ENCODE data around the gene LVRN.
A peak's percentile ranks its signal among the peaks of the same experiment; 100 is the strongest.

Gene LVRN

DNA sequence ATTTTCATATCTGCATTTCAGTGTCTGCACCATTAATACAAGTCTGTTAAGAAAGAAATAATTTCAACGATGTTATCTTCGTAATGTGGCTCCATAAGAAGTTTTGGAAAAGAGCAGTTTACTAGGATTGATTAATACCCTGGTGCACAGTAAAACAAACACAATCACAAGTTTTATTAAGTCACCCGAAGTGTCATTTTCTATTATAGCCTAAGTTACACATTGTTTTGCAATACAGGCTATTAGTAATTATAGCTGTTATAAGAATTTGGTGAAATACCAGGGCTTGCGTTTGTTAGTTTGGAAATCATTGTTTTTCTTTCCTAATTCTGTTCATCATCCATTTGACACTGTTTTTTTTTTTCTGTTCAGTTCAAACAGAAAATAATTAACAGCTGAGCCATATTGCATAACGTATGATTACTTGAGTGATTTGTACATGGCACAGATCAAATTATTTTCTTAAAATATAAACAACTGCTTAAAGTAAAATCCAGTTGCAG lies 30.6 kb downstream of the LVRN start:
- H3K4me3 ChIP-seq (ENCODE audit: low read depth in 1 of 2, low read length in 1 of 2): no peak overlapping the region
- no peaks in the 10 kb centered on the region for H3K36me3 ChIP-seq
- peak overlapping the region; percentile 12 for H3K27ac ChIP-seq
- TF ChIP-seq, protein P1, sequence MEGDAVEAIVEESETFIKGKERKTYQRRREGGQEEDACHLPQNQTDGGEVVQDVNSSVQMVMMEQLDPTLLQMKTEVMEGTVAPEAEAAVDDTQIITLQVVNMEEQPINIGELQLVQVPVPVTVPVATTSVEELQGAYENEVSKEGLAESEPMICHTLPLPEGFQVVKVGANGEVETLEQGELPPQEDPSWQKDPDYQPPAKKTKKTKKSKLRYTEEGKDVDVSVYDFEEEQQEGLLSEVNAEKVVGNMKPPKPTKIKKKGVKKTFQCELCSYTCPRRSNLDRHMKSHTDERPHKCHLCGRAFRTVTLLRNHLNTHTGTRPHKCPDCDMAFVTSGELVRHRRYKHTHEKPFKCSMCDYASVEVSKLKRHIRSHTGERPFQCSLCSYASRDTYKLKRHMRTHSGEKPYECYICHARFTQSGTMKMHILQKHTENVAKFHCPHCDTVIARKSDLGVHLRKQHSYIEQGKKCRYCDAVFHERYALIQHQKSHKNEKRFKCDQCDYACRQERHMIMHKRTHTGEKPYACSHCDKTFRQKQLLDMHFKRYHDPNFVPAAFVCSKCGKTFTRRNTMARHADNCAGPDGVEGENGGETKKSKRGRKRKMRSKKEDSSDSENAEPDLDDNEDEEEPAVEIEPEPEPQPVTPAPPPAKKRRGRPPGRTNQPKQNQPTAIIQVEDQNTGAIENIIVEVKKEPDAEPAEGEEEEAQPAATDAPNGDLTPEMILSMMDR (IDR thresholded peaks at IDR 0.05): no peak
- H3K4me1 ChIP-seq (ENCODE audit: control insufficient read depth in 1 of 2, insufficient read depth in 1 of 2, low read depth in 1 of 2, low read length in 1 of 2): peaks cover 14 to 25% of the 10 kb centered on the region in 2 experiments
- H3K27me3 ChIP-seq: no peaks in the 10 kb centered on the region
- no peaks in the 10 kb centered on the region for H3K9me3 ChIP-seq

DNA sequence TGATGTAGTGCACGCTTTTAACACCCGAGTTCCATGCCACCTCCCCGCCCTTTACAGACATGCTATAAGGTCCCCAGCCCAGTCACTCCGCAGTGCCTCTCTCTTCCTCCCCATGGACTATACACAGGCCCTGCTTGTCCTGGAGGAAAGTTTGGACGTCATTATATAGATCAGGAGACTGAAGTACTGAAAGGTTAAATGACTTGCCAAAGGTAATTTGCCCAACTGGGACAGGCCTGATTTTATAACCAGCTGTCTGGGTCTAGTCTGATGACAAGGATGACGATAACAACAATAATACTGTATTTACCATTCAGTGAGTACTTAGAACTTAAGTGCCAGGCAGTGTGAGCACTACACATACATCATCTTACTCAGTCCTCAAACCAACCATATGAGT lies 33.1 kb downstream of the LVRN start:
- Histone ChIP-seq H3K36me3 (no peaks in the 10 kb centered on the region), H3K4me1 (ENCODE audit: control insufficient read depth in 1 of 2, insufficient read depth in 1 of 2, low read depth in 1 of 2, low read length in 1 of 2) (peaks cover 23 to 47% of the 10 kb centered on the region in 2 experiments), H3K27me3 (no peaks in the 10 kb centered on the region), H3K4me3 (ENCODE audit: low read depth in 1 of 2, low read length in 1 of 2) (no peak overlapping the region), H3K27ac (no peak overlapping the region), H3K9me3 (no peaks in the 10 kb centered on the region)
- TF ChIP-seq, protein P1 (IDR thresholded peaks at IDR 0.05): no peak

DNA sequence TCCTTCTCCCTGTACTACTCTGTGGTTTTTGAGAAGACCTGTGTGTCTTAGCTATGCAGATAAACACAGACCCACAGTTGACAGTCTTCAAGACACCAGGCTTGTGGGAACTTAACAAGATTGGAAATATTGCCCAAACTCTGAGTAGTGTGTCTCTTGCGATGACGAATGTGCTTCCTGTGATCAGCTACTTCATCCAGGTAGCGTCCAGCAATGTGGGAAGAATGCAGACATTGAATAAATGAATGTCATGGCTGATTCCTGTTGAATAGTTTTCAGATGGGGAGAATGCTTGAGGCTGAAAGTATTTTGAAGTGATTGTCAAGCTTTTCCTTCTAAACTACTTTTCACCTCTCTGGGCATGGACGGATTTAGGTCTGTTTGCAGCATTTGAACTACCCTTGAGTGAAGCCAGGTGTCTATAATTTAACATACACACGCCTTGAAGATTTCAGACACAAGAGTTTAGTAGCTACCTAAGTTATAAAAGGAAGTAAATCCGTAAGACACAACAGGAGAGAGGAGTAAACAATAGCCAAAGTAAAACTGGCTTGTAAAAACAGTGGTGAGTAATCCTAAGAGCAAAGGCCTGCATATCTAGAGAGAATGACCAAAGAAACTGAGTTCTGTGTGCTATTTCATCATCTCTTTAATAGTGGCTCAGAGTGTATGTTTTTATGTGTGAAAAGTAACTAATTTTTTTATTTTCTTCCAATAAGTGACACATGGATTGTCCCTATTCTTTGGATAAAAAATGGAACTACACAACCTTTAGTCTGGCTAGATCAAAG lies 40.0 kb downstream of the LVRN start:
- TF ChIP-seq, protein P1 (IDR thresholded peaks at IDR 0.05): no peak
- H3K27me3 ChIP-seq: no peaks in the 10 kb centered on the region

DNA sequence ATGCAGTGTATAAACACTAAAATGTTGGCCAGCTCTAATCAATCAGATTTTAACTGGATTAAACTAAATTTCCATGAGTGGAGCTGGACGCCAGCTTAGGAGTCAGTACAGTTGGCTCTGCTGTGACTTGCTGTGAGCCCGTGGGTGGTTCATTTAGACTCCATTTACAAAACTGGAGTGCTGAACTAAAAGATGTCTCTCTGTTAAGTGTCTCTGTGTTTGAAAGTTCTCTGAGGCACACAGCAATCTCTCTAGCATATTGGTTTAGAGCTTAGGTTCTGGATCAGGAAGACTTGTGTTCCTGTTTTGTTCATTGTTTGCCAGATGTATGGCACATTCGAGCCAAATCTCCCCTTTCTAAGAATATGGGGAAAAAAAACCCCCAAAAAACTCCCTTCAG lies 42.0 kb downstream of the LVRN start:
- no peaks in the 10 kb centered on the region for H3K36me3 ChIP-seq
- H3K4me1 ChIP-seq (ENCODE audit: control insufficient read depth in 1 of 2, insufficient read depth in 1 of 2, low read depth in 1 of 2, low read length in 1 of 2): peaks cover 21 to 29% of the 10 kb centered on the region in 2 experiments
- H3K9me3 ChIP-seq: no peaks in the 10 kb centered on the region
- no peaks in the 10 kb centered on the region for H3K27me3 ChIP-seq
- no peak overlapping the region for H3K27ac ChIP-seq
- TF ChIP-seq, protein P1 (IDR thresholded peaks at IDR 0.05): no peak
- no peak overlapping the region for H3K4me3 ChIP-seq (ENCODE audit: low read depth in 1 of 2, low read length in 1 of 2)

More for the DNA sequence above, 40.0 kb downstream of the LVRN start:
- Histone ChIP-seq H3K27ac (no peak overlapping the region), H3K4me3 (ENCODE audit: low read depth in 1 of 2, low read length in 1 of 2) (no peak overlapping the region), H3K4me1 (ENCODE audit: control insufficient read depth in 1 of 2, insufficient read depth in 1 of 2, low read depth in 1 of 2, low read length in 1 of 2) (peaks cover 22 to 45% of the 10 kb centered on the region in 2 experiments), H3K9me3 (no peaks in the 10 kb centered on the region), H3K36me3 (no peaks in the 10 kb centered on the region)

DNA sequence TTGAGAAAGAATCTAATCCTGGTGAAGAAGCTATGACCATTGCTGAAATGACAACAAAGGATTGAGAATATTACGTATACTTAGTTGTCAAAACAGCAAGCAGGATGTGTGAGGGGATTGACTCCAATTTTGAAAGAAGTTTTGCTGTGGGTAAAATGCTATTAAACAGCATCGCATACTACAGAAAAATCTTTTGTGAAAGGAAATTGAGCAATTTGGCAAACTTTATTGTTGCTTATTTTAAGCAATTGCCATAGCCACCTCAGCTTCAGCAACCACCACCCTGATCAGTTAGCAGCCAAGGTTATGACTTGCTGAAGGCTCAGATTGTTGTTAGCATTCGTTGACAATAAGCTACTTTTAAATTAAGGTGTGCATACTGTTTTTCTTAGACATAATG lies 47.5 kb downstream of the LVRN start:
- Histone ChIP-seq H3K4me1 (ENCODE audit: control insufficient read depth in 1 of 2, insufficient read depth in 1 of 2, low read depth in 1 of 2, low read length in 1 of 2) (peaks cover 0 to 4% of the 10 kb centered on the region in 2 experiments), H3K27ac (no peak overlapping the region), H3K4me3 (ENCODE audit: low read depth in 1 of 2, low read length in 1 of 2) (no peak overlapping the region), H3K9me3 (no peaks in the 10 kb centered on the region), H3K36me3 (no peaks in the 10 kb centered on the region), H3K27me3 (peaks cover 36% of the 10 kb centered on the region)
- TF ChIP-seq, protein P1 (IDR thresholded peaks at IDR 0.05): no peak

All from neutrophil (primary cell).